HEK293 (cell line): ENCODE data around the gene PRKCA.

Experiments used
- CTCF ChIA-PET: fragments of 350-600 bp; formaldehyde crosslinking; extraction: SDS; loops from one replicate; lab custom pipeline; 2021; ENCODE audit warnings: antibody characterized with exemption; lab: Yijun Ruan, JAX
- POLR2A ChIA-PET: fragments of 300-600 bp; formaldehyde crosslinking; extraction: SDS; loops from one replicate; lab custom pipeline; 2020; ENCODE audit warnings: antibody characterized with exemption, inconsistent platforms; lab: Yijun Ruan, JAX
- H3K27ac ChIP-seq: fragments of 200-500 bp; sonication (Bioruptor generic); 2 replicates; pipeline ENCODE4 v1.5.1; 2014; ENCODE audit warnings: low read depth, low read length, control low read depth, inconsistent platforms; ENCODE audit errors: extremely low read depth
- H3K36me3 ChIP-seq, 2 experiments: fragments of 200-500 bp in 1 of 2; sonication (Bioruptor generic) in 1 of 2; 1 replicate in 1 of 2; 2 replicates in 1 of 2; pipeline ENCODE4 v1.5.1; 2014 to 2017; ENCODE audit warnings: inconsistent platforms in 2 of 2, low read length in 2 of 2; ENCODE audit not compliant: control insufficient read depth in 2 of 2, insufficient read depth in 1 of 2
- H3K4me1 ChIP-seq: fragments of 200-500 bp; sonication (Bioruptor generic); 2 replicates; pipeline ENCODE4 v1.5.1; 2014; ENCODE audit warnings: mild to moderate bottlenecking, low read length, inconsistent platforms; ENCODE audit not compliant: control insufficient read depth, insufficient read depth
- H3K4me3 ChIP-seq: 2 replicates; pipeline ENCODE4 v1.5.1; 2011; ENCODE audit warnings: low read depth, mild to moderate bottlenecking, control low read depth, low read length, moderate library complexity
- H3K9me3 ChIP-seq: fragments of 200-500 bp; sonication (Bioruptor generic); 2 replicates; pipeline ENCODE4 v1.5.1; 2014; ENCODE audit warnings: low read depth, low read length, inconsistent platforms; ENCODE audit not compliant: control insufficient read depth, insufficient read depth
- FEZF1 ChIP-seq: fragments of 450-650 bp; formaldehyde crosslinking; IDR thresholded peaks from 2 replicates; pipeline ENCODE4 v1.5.1; 2016; ENCODE audit warnings: missing biosample characterization, missing genetic modification characterization
- INSM2 ChIP-seq: fragments of 450-650 bp; formaldehyde crosslinking; IDR thresholded peaks from 2 replicates; pipeline ENCODE4 v1.5.1; 2016; ENCODE audit warnings: missing biosample characterization, missing genetic modification characterization
- KLF1 ChIP-seq: fragments of 450-650 bp; formaldehyde crosslinking; IDR thresholded peaks from 2 replicates; pipeline ENCODE4 v1.5.1; 2016; ENCODE audit warnings: missing biosample characterization, missing genetic modification characterization
- KLF9 ChIP-seq: fragments of 450-650 bp; formaldehyde crosslinking; IDR thresholded peaks from 2 replicates; pipeline ENCODE4 v1.5.1; 2016; ENCODE audit warnings: missing biosample characterization, missing genetic modification characterization, low read depth
- PRDM1 ChIP-seq: fragments of 450-650 bp; formaldehyde crosslinking; IDR thresholded peaks from 2 replicates; pipeline ENCODE4; 2016; ENCODE audit warnings: missing biosample characterization, missing genetic modification characterization
- PRDM6 ChIP-seq: fragments of 450-650 bp; formaldehyde crosslinking; IDR thresholded peaks from 2 replicates; pipeline ENCODE4 v1.5.1; 2017; ENCODE audit warnings: missing biosample characterization, missing genetic modification characterization
- SP7 ChIP-seq: fragments of 450-650 bp; formaldehyde crosslinking; IDR thresholded peaks from 2 replicates; pipeline ENCODE4 v1.5.1; 2016; ENCODE audit warnings: missing biosample characterization, missing genetic modification characterization
- TCF7L2 ChIP-seq: IDR thresholded peaks from 2 replicates; pipeline ENCODE4 v1.6.1; 2011; ENCODE audit warnings: low read depth, mild to moderate bottlenecking, inconsistent platforms, low read length, moderate library complexity, borderline replicate concordance
- ZBTB21 ChIP-seq: fragments of 450-650 bp; formaldehyde crosslinking; IDR thresholded peaks from 2 replicates; pipeline ENCODE4 v1.5.1; 2017; ENCODE audit warnings: missing biosample characterization, missing genetic modification characterization
- ZBTB6 ChIP-seq: fragments of 450-650 bp; formaldehyde crosslinking; IDR thresholded peaks from 2 replicates; pipeline ENCODE4 v1.5.1; 2017; ENCODE audit warnings: missing biosample characterization, missing genetic modification characterization
- ZFP37 ChIP-seq: fragments of 450-650 bp; formaldehyde crosslinking; IDR thresholded peaks from 2 replicates; pipeline ENCODE4 v1.5.1; 2016; ENCODE audit warnings: missing biosample characterization, missing genetic modification characterization
- ZNF114 ChIP-seq: fragments of 450-650 bp; formaldehyde crosslinking; IDR thresholded peaks from 2 replicates; pipeline ENCODE4 v1.5.0; 2017; ENCODE audit warnings: missing biosample characterization, missing genetic modification characterization
- ZNF148 ChIP-seq: fragments of 450-650 bp; formaldehyde crosslinking; IDR thresholded peaks from 2 replicates; pipeline ENCODE4 v1.5.0; 2017; ENCODE audit warnings: missing biosample characterization, missing genetic modification characterization, borderline replicate concordance
- ZNF174 ChIP-seq: fragments of 450-650 bp; formaldehyde crosslinking; IDR thresholded peaks from 2 replicates; pipeline ENCODE4 v1.5.0; 2017; ENCODE audit warnings: missing biosample characterization, mild to moderate bottlenecking, missing genetic modification characterization
- ZNF221 ChIP-seq: fragments of 450-650 bp; formaldehyde crosslinking; IDR thresholded peaks from 2 replicates; pipeline ENCODE4 v1.5.1; 2017; ENCODE audit warnings: missing biosample characterization, missing genetic modification characterization, borderline replicate concordance
- ZNF248 ChIP-seq: fragments of 450-650 bp; formaldehyde crosslinking; IDR thresholded peaks from 2 replicates; pipeline ENCODE4 v1.5.1; 2017; ENCODE audit warnings: missing biosample characterization, missing genetic modification characterization
- ZNF266 ChIP-seq: fragments of 450-650 bp; formaldehyde crosslinking; IDR thresholded peaks from 2 replicates; pipeline ENCODE4 v1.5.1; 2016; ENCODE audit warnings: missing biosample characterization, missing genetic modification characterization, low read depth
- ZNF274 ChIP-seq, 2 experiments: fragments of 200-500 bp in 1 of 2; fragments of 450-650 bp in 1 of 2; sonication (Bioruptor generic) in 1 of 2; formaldehyde crosslinking in 1 of 2; IDR thresholded peaks; 2 replicates each; pipeline versions ENCODE4 v1.5.1 to v1.6.1; 2014 to 2016; ENCODE audit warnings: borderline replicate concordance in 1 of 2, inconsistent platforms in 1 of 2, low read length in 1 of 2, missing biosample characterization in 1 of 2, missing genetic modification characterization in 1 of 2
- ZNF354C ChIP-seq: fragments of 450-650 bp; formaldehyde crosslinking; IDR thresholded peaks from 2 replicates; pipeline ENCODE4 v1.5.1; 2016; ENCODE audit warnings: missing biosample characterization, missing genetic modification characterization, low read depth, borderline replicate concordance
- ZNF521 ChIP-seq: fragments of 450-650 bp; formaldehyde crosslinking; IDR thresholded peaks from 2 replicates; pipeline ENCODE4 v1.5.1; 2017; ENCODE audit warnings: missing biosample characterization, mild to moderate bottlenecking, missing genetic modification characterization
- ZNF548 ChIP-seq: fragments of 450-650 bp; formaldehyde crosslinking; IDR thresholded peaks from 2 replicates; pipeline ENCODE4 v1.5.1; 2016; ENCODE audit warnings: missing biosample characterization, missing genetic modification characterization
- ZNF560 ChIP-seq: fragments of 450-650 bp; formaldehyde crosslinking; IDR thresholded peaks from 2 replicates; pipeline ENCODE4 v1.5.1; 2017; ENCODE audit warnings: missing biosample characterization, missing genetic modification characterization, borderline replicate concordance
- ZNF629 ChIP-seq: fragments of 450-650 bp; formaldehyde crosslinking; IDR thresholded peaks from 2 replicates; pipeline ENCODE4 v1.5.1; 2017; ENCODE audit warnings: missing biosample characterization, missing genetic modification characterization
- ZNF658 ChIP-seq: fragments of 450-650 bp; formaldehyde crosslinking; IDR thresholded peaks from 2 replicates; pipeline ENCODE4; 2016; ENCODE audit warnings: missing biosample characterization, missing genetic modification characterization
- ZNF692 ChIP-seq: fragments of 450-650 bp; formaldehyde crosslinking; IDR thresholded peaks from 2 replicates; pipeline ENCODE4 v1.5.1; 2016; ENCODE audit warnings: missing biosample characterization, missing genetic modification characterization
- ZNF701 ChIP-seq: fragments of 450-650 bp; formaldehyde crosslinking; IDR thresholded peaks from 2 replicates; pipeline ENCODE4 v1.5.1; 2016; ENCODE audit warnings: missing biosample characterization, missing genetic modification characterization
- ZNF707 ChIP-seq: fragments of 450-650 bp; formaldehyde crosslinking; IDR thresholded peaks from 2 replicates; pipeline ENCODE4 v1.5.1; 2016; ENCODE audit warnings: missing biosample characterization, missing genetic modification characterization
- ZNF777 ChIP-seq: fragments of 450-650 bp; formaldehyde crosslinking; IDR thresholded peaks from 2 replicates; pipeline ENCODE4 v1.5.1; 2017; ENCODE audit warnings: missing biosample characterization, missing genetic modification characterization, borderline replicate concordance
- ZNF843 ChIP-seq: fragments of 450-650 bp; formaldehyde crosslinking; IDR thresholded peaks from 2 replicates; pipeline ENCODE4 v1.5.1; 2016; ENCODE audit warnings: missing biosample characterization, missing genetic modification characterization
- ZSCAN5A ChIP-seq: fragments of 450-650 bp; formaldehyde crosslinking; IDR thresholded peaks from 2 replicates; pipeline ENCODE4 v1.5.1; 2016; ENCODE audit warnings: missing biosample characterization, missing genetic modification characterization

The PRKCA gene

GRCh38 chr17:66275651-66276050 is 26.8 kb upstream of the PRKCA start:
- POLR2A ChIA-PET = interaction anchor here (1.5 kb wide), 1 partner anchor 27 kb away, joined by 3 read pairs; the partner anchor contains the start of gene PRKCA
- no peak overlapping the region for H3K4me3 ChIP-seq
- H3K27ac ChIP-seq = no peak overlapping the region
- peaks cover 7% of the 10 kb centered on the region; the same call in 1 of the 2 replicates for H3K4me1 ChIP-seq
- CTCF ChIA-PET = interaction anchor here (0.6 kb wide), 1 partner anchor 20 kb away, joined by 4 read pairs; no protein-coding TSS in a partner anchor
- H3K9me3 ChIP-seq = no peaks in the 10 kb centered on the region
- no peaks in the 10 kb centered on the region for H3K36me3 ChIP-seq
- no peak for TF ChIP-seq ZNF274 (IDR thresholded peaks at IDR 0.05; ENCODE audit: low read length)
- TF ChIP-seq ZNF274 (tag by site-specific recombination; IDR thresholded peaks at IDR 0.05; ENCODE audit: borderline replicate concordance) = no peak
- TF ChIP-seq FEZF1 = no peak
- TF ChIP-seq ZFP37 (tag by site-specific recombination) = no peak
- TF ChIP-seq ZNF174 = no peak
- no peak for TF ChIP-seq ZNF114 (tag by site-specific recombination)
- TF ChIP-seq ZNF248 (tag by site-specific recombination) = no peak
- no peak for TF ChIP-seq ZNF221 (tag by site-specific recombination)
- peak; percentile 85 for TF ChIP-seq ZNF629
- TF ChIP-seq ZNF658 (tag by site-specific recombination) = no peak
- no peak for TF ChIP-seq PRDM6
- TF ChIP-seq PRDM1 (tag by site-specific recombination) = no peak
- no peak for TF ChIP-seq ZBTB21
- TF ChIP-seq ZNF777 (tag by site-specific recombination) = no peak
- no peak for TF ChIP-seq ZNF560 (tag by site-specific recombination)
- TF ChIP-seq ZNF521 = no peak
- no peak for TF ChIP-seq ZSCAN5A (tag by site-specific recombination)
- TF ChIP-seq KLF9 (tag by site-specific recombination) = no peak
- TF ChIP-seq ZNF692 = no peak
- no peak for TF ChIP-seq TCF7L2
- no peak for TF ChIP-seq ZNF707 (tag by site-specific recombination)
- peak; percentile 76 for TF ChIP-seq INSM2 (tag by site-specific recombination)
- TF ChIP-seq ZNF843 = 0 out of 2 replicates have a peak, but pooled peaks have one; percentile 14
- TF ChIP-seq ZNF148 (tag by site-specific recombination) = no peak
- TF ChIP-seq ZNF548 = no peak
- no peak for TF ChIP-seq ZNF266
- TF ChIP-seq SP7 = no peak
- TF ChIP-seq KLF1 (tag by site-specific recombination) = peak; percentile 56
- no peak for TF ChIP-seq ZNF701
- no peak for TF ChIP-seq ZBTB6 (tag by site-specific recombination)
- no peak for TF ChIP-seq ZNF354C
